GM21723 (cell line): ENCODE results near the gene SACS.
"Not testable (repeated sequence)": the region's sequence is repeated elsewhere in the genome, so short reads cannot be mapped to it uniquely, and the experiment has no call there.

Experiments
- ATAC-seq: cut with Tn5 transposase; IDR thresholded peaks from one replicate; pipeline ENCODE4 v1.9.1; 2021; ENCODE audit warnings: mild to moderate bottlenecking, moderate library complexity; ENCODE audit not compliant: unreplicated experiment

Gene SACS

DNA sequence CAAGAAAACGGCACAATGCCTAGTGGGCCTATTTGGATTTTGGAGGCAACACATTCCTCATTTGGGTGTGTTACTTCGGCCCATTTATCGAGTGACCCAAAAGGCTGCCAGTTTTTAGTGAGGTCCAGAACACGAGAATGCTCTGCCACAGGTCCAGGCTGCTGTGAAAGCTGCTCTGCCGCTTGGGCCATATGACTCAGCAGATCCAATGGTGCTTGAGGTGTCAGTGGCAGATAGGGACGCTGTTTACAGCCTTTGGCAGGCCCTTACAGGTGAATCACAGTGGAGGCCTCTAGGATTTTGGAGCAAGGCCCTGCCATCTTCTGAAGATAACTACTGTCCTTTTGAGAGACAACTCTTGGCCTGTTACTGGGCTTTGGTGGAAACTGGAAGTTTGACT, 118.7 kb downstream of the SACS start:
- ATAC-seq: not testable (repeated sequence)

DNA sequence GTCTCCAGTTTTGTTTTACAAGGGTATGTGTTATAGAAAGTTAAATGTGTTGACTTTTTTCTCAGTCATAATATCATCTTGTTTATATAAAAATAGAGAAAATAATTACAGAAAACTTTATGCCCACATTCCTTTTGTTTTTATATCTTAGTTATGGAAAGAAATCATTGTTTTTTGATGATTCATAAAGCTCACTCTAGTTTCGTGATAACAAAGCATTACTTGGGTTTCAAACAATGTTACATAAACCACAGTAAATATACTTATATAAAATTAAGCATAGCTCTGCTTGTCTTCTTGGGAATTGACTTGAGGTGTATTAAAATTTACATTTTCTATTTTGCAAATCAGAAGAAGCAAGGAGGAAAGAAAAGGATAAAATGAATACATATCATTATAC, 140.9 kb downstream of the SACS start:
- no peak for ATAC-seq

DNA sequence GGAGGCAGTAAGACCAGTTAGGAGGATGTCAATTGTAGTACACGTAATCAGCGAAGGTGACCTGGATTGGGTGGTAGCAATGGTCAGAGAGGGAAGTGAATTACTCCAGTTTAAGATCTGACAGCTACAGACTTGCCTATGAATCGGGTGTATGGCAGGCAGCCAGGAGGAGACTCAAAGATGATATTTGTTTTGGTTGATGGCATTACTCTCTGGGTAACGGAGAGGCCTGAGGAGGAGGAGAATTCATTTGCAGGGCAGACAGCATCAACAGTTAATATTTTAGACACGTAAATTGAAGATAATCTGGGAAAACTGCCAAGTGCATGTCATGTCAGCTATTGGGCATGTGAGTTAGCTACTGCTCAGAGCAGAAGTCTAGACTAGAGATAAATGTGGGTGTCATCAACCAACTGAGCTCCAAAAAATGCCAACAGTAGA, 143.6 kb downstream of the SACS start:
- ATAC-seq: no peak

DNA sequence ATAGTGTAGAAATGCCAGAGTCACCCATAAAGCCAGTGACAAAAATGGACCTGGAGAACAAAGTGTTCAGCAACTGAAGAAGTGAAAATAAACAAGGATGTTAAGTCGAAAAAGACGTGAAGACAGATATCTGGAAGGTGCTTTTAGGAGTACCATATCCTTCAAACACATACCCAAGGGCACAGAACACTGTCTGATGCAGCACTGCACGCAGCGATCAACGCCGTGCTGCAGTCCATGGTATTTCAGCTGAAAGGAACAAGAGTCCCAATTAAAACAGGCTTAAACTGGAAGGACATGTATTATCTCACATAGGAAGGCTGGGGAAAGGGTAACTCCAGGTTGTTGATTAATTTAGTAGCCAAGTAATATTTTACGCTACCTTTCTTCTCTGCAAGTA, 144.5 kb downstream of the SACS start:
- ATAC-seq: no peak

DNA sequence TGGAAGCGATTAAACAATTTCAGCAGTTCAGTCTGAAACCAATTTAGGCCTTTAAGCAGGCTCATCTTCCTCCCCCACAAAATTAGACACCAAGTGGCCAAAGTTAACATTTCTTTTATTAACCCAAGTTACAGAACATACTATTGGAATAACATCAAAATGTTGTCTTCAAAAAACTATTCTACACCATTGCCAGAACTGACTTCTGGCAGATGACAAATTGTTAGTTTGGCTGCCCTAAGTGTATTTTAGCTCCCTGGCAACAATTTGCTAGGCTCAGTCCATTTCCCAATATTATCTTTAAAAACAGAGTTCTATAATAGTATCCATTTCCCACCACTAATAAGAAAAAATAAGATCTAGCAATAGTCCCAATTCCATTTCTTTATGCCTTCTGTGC, 144.9 kb downstream of the SACS start:
- no peak for ATAC-seq

DNA sequence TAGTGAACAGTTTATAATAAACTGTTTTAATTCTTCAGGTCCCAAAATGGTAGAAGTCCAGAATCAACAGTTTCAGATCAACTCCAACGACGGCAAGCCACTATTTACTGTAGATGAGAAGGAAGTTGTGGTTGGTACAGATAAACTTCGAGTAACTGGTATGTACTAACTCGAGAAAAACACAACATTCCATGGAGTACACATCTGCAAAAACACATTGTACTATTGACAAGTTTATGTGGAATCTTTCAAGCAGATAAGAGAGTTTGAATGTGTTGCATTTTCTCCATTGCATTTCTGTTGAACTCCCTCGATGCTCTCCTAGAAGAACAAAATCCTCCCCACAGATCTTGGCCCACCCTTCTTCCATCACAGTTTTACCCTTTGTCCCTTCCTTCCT, 154.2 kb downstream of the SACS start:
- ATAC-seq: no peak
